GM12872 (cell line): Measurements from ENCODE around the gene MAFG.

Experiments used
- TF ChIP-seq, protein P1 (sequence below): IDR thresholded peaks from 3 replicates; pipeline ENCODE4 v1.5.1; 2011; ENCODE audit warnings: low read depth, mild to moderate bottlenecking, low read length, moderate library complexity; ENCODE audit not compliant: insufficient read depth

The MAFG gene

GRCh38 chr17:81868674-81869220 lies 58.8 kb downstream of the MAFG start:
- TF ChIP-seq, protein P1, sequence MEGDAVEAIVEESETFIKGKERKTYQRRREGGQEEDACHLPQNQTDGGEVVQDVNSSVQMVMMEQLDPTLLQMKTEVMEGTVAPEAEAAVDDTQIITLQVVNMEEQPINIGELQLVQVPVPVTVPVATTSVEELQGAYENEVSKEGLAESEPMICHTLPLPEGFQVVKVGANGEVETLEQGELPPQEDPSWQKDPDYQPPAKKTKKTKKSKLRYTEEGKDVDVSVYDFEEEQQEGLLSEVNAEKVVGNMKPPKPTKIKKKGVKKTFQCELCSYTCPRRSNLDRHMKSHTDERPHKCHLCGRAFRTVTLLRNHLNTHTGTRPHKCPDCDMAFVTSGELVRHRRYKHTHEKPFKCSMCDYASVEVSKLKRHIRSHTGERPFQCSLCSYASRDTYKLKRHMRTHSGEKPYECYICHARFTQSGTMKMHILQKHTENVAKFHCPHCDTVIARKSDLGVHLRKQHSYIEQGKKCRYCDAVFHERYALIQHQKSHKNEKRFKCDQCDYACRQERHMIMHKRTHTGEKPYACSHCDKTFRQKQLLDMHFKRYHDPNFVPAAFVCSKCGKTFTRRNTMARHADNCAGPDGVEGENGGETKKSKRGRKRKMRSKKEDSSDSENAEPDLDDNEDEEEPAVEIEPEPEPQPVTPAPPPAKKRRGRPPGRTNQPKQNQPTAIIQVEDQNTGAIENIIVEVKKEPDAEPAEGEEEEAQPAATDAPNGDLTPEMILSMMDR = no peak
